GM18502 (cell line): ENCODE data around the gene ANGPTL7.
"Not testable (repeated sequence)": the region's sequence is repeated elsewhere in the genome, so short reads cannot be mapped to it uniquely, and the experiment has no call there.

Experiments
- ATAC-seq: cut with Tn5 transposase; IDR thresholded peaks from one replicate; pipeline ENCODE4 v1.9.1; 2021; ENCODE audit warnings: mild to moderate bottlenecking; ENCODE audit not compliant: unreplicated experiment, poor library complexity

ANGPTL7 gene

DNA sequence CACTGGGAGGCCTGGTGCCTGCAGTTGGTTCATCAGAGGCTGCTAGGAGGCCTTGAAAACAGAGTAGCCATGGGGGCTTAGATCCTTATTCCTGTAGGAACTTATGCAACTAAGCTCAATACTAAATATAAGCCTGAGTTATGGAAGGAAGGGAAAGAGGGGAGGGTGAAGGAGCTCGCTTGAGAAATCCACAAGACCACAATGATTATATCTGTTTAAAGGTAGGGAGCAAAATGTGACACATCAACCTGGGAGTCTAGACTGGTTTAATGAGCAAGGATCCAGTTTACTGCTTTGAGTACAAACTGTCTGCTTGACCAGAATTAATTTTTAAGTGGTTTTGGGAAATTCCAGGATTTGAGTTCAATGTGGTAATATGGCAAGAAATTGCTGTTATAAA, 20.4 kb upstream of the ANGPTL7 start:
- no peak for ATAC-seq

GRCh38 chr1:11169202-11169601, 20.0 kb upstream of the ANGPTL7 start:
- ATAC-seq, result no peak

- no peak for ATAC-seq
These were observed 19.1 kb upstream of the ANGPTL7 start for GRCh38 chr1:11170102-11170501.

DNA sequence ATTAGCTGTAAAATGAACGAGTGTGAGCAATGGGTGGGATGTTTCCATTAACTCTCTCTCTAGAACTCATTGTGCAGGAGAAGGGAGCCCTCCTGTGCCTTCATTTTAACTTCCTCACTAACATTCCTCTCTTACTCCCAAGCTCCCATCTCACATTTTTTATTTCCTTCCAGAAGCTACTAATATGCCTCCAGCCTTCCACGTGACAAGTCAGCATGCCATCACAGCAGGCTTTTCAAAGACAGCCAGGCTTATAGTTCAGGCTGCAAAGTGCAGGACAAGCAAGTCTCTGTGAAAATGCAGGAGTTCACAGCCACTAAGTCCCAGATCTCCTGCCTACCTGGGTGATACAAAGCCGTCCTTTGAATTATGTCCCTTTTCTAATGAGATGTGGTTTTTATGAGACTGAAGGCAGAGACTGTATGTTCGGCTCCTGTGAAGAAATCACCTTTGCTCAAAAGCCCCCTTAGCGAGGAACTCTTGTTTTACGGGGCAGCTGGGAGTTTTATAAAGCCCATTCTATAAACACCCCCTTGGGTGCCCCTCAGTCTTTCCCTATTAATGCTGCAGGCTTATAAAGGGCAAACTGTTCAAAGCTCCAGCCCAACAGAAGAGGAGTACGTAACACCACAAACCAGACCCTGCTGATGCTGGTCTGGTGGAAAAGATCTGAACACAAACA, 14.8 kb upstream of the ANGPTL7 start:
- no peak for ATAC-seq

DNA sequence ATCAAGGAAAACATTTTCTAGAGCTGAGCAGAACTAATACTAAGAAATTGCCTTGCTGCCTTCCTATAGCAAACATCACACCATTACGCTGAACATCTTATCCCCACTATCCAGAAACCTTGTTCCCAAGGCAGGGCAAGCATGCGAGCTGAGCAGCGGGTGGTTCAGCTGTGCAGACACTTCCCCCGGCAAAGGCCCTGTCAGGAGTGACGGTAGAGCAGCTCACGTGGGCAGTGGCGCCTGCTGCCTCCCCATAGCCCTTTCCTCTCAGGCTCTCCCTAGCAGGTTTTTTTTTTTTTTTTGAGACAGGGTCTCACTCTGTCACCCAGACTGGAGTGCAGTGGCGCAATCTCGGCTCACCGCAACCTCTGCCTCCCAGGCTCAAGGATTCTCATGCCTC, 13.7 kb upstream of the ANGPTL7 start:
- no peak for ATAC-seq

DNA sequence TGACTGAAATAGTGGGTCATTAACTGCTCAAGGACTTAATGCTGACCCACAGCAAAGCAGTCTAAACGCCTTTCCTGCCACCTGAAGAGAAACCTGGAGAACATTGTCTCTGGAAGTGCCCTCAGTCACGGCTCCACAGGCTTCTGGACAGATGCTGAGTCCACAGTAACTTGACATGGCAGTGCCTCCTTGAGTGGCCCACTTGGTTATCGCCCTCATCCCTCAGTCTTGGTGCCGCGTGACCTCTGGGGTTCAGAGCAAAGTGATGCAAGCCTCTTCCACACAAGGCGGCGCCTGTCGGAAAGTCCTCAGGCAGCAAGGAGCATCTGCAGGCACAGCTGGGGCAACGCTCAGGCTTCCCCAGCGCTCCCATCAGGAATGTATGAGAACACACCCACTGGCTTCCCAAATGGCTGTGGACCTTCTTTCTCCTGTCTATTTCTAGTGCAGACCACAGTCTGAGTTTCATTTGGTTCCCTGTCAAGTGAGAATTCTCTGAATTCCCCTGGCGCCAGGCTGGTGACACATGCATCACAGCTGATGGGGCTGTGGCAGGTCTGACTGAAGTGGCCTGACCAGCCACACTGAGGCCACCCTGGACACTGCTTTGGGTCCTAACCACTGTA, 13.0 kb upstream of the ANGPTL7 start:
- no peak for ATAC-seq

DNA sequence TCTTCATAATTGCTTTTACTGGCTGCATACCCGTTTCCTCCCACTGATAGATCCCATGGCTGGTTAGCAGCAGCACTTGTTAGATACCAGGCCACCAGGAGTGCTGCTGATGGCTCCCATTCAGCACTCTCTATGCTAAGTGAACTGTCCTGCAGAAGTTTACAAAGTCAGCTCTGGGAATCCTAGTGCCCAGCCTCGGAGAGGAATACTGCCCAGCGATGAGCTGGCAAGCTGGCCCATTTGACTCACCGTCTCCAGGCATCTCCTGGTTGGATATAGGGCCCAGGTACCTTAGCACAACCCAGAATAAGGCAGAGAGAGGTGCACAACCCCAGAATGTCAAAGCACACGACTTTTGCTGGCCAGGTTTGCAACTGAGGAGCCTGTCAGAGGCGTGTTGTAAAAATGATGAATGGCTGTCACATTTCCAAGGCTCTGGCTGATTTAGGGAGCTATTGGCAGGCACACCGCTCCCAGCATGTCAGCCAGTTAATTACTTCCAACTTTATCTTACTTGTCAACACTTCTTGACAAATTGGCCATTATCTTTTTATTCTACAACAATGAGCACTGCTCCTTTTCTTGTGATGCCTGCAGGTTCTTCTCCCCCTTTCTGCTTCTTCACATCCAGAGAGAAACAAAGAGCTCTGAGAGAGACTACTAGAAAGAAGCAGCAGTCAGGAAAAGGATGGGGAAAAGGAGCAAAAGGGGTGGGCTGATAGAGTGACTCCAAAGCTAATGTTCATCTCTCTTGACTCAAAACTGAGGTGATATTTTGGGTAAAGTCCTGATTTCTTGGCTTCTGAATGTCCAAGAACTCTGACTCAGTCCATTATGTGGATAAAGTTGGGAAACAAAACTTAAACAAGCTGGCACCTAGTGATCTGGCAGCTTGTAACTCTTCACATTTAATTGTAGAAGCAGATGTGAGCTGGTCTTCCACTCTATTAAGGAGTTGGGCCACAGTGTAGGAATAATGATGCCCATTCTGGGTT, 10.8 kb upstream of the ANGPTL7 start:
- no peak for ATAC-seq

GRCh38 chr1:11179125-11179524, 10.0 kb upstream of the ANGPTL7 start:
- no peak for ATAC-seq

GRCh38 chr1:11179749-11180148, 9.4 kb upstream of the ANGPTL7 start:
- ATAC-seq, result not testable (repeated sequence)

GRCh38 chr1:11180342-11180744, 8.8 kb upstream of the ANGPTL7 start:
- ATAC-seq, result no peak

DNA sequence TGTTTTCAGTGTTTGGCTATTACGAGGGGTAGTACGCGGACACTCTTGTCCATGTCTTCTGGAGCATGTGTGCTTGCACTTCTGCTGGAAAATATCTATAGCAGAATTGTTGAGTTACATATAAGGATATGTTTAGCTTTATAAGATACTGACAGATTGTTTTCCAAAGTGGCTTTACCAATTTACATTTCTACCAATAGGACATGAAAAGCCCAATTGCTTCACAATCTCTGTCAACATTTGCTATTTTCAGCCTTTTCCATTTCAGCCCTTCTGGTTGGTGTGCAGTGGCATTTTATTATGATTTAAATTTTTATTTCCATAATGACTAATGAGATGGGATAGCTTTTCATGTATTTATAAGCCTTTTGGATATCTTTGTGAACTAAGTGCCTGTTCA, 6.3 kb upstream of the ANGPTL7 start:
- no peak for ATAC-seq

DNA sequence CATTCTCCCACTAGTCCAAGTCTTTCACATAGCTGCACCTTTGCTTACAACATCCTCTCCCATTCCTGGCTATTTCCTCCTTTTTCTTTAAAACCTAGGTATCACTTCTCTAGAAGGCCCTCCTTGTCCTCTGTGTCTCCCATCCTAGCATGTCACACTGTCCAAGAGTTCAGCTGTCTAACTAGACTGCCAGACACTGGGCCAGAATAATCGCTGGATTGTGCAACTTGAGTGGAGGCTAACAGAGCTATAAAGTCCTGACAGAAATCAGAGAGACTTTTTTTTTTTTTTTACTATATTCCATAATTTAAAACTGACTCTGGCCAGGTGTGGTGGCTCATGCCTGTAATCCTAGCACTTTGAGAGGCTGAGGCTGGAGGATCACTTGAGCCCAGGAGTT, 4.2 kb upstream of the ANGPTL7 start:
- ATAC-seq, result no peak

DNA sequence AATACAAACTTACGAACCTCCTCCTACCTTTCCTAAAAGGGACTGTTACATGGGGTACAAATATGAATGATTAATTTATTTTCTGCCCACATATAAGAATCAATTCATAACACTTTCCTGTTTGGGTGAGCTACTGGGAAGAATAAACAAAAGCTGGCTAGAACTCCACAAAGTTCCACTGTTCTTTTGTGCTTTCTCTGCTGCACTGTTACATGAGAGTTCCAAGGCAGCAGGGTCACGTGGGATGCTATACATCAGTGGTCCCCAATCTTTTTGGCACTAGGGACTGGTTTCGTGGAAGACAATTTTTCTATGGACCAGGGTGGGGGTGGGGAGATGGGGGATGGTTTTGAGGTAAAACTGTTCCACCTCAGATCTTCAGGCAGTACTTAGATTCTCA, 2.2 kb upstream of the ANGPTL7 start:
- no peak for ATAC-seq

DNA sequence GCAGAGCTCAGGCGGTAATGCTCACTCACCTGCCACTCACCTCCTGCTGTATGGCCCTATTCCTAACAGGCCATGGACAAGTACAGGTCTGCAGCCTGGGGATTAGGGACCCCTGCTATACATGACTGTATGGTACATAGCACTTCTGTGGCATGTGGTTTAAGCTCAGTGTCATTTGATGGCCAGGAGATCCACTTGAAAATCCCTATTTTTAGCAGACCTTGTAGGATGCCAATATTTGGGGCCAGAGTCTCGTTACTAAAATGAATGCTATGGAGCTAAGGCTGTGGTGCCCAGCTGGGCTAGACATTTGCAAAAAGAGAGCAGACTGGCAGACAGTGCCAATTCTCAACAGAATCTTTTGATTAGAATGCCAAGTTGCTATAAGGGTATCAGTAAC, 1.7 kb upstream of the ANGPTL7 start:
- no peak for ATAC-seq

GRCh38 chr1:11187931-11188330, 1.2 kb upstream of the ANGPTL7 start:
- ATAC-seq, result no peak

- no peak for ATAC-seq
These were observed 774 bp upstream of the ANGPTL7 start for GRCh38 chr1:11188381-11188780.

DNA sequence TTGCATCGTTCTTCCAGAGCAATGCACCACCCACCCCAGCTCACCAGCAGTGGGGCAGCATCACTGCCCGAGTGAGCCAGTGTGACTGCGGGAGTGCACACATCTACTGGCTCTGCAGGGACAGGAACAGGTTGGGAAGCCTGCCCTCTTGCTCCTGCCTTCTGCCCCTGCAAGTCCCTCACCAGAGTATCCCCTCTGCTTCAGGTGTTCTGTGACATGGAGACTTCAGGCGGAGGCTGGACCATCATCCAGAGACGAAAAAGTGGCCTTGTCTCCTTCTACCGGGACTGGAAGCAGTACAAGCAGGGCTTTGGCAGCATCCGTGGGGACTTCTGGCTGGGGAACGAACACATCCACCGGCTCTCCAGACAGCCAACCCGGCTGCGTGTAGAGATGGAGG, 4.2 kb downstream of the ANGPTL7 start:
- no peak for ATAC-seq

- no peak for ATAC-seq
These were observed 5.4 kb downstream of the ANGPTL7 start for GRCh38 chr1:11194407-11195176.

GRCh38 chr1:11196945-11197344, 7.8 kb downstream of the ANGPTL7 start:
- no peak for ATAC-seq

- no peak for ATAC-seq
These were observed 8.2 kb downstream of the ANGPTL7 start for GRCh38 chr1:11197359-11197758.
